ENCODE results near the gene PRMT5. TPM values are rescaled to one million over a fixed set of nuclear protein-coding genes. Genes with fewer than 3 reads are reported as not detected.

PRMT5 gene
- total RNA-seq, 3 donors from 2014 or later (not counting 1 experiment from before 2014, with no cell fraction given) = 16.3 to 22.4 (median 18.5) TPM

- Histone ChIP-seq H3K9me3 (ENCODE audit: control insufficient read depth, insufficient read depth, low read length) (no peaks in the 10 kb centered on the region), H3K27me3 (ENCODE audit: control insufficient read depth, insufficient read depth, low read length) (no peaks in the 10 kb centered on the region), H3K36me3 (ENCODE audit: control insufficient read depth, insufficient read depth, low read length) (no peaks in the 10 kb centered on the region), H3K27ac (ENCODE audit: low read length) (peak overlapping the region; percentile 72), H3K4me1 (ENCODE audit: control insufficient read depth, insufficient read depth, low read length) (peaks cover 34% of the 10 kb centered on the region), H3K4me3 (ENCODE audit: low read length) (peak overlapping the region; percentile 44)
- peak overlapping the region; percentile 91 for H3K4me3 Mint-ChIP-seq
- H3K36me3 Mint-ChIP-seq = no peaks in the 10 kb centered on the region
- intact Hi-C loops (cut with micrococcal nuclease) = loop anchor here (2.0 kb wide), 2 partner anchors 17 to 31 kb away; partner anchors contain the start of genes LRP10 and RBM23
- peak overlapping the region; percentile 74 to 85 for H3K27ac Mint-ChIP-seq
- peaks cover 36 to 59% of the 10 kb centered on the region in 2 donors for H3K4me1 Mint-ChIP-seq
- DNase-seq (peak in 1 of 2 donors; percentile 73), ATAC-seq (no peak)
- no peaks in the 10 kb centered on the region for H3K9me3 Mint-ChIP-seq
- 34% methylated on average over 11 of the region's 11 CpGs for WGBS (ENCODE audit: insufficient coverage)
- H3K27me3 Mint-ChIP-seq (ENCODE audit: low read depth in 2 of 2) = peaks cover 0 to 3% of the 10 kb centered on the region in 2 donors
- no peak for TF ChIP-seq CTCF (IDR thresholded peaks at IDR 0.05)
Observed at GRCh38 chr14:22887260-22887989, 41.8 kb downstream of the PRMT5 start.

- H3K9me3 ChIP-seq (ENCODE audit: control insufficient read depth, insufficient read depth, low read length) = no peaks in the 10 kb centered on the region
- Mint-ChIP-seq H3K27me3 (ENCODE audit: low read depth in 2 of 2) (peaks cover 0 to 3% of the 10 kb centered on the region in 2 donors), H3K9me3 (no peaks in the 10 kb centered on the region), H3K4me3 (peak overlapping the region; percentile 91), H3K36me3 (no peaks in the 10 kb centered on the region), H3K27ac (peak overlapping the region; percentile 74 to 85), H3K4me1 (peaks cover 40 to 64% of the 10 kb centered on the region in 2 donors)
- 1% methylated on average over 77 of the region's 77 CpGs for WGBS (ENCODE audit: insufficient coverage)
- DNase-seq (peak; percentile 63 to 84), ATAC-seq (peak; percentile 78 to 80 (median 79))
- intact Hi-C loops (cut with micrococcal nuclease) = loop anchor here (2.0 kb wide), 2 partner anchors 16 to 32 kb away; partner anchors contain the start of genes LRP10 and RBM23
- no peaks in the 10 kb centered on the region for H3K36me3 ChIP-seq (ENCODE audit: control insufficient read depth, insufficient read depth, low read length)
- H3K4me1 ChIP-seq (ENCODE audit: control insufficient read depth, insufficient read depth, low read length) = peaks cover 34% of the 10 kb centered on the region
- no peaks in the 10 kb centered on the region for H3K27me3 ChIP-seq (ENCODE audit: control insufficient read depth, insufficient read depth, low read length)
- peak overlapping the region; percentile 44 for H3K4me3 ChIP-seq (ENCODE audit: low read length)
- peak; percentile 21 for TF ChIP-seq CTCF (IDR thresholded peaks at IDR 0.05)
- H3K27ac ChIP-seq (ENCODE audit: low read length) = peak overlapping the region; percentile 72
Observed at GRCh38 chr14:22886500-22887259, 42.5 kb downstream of the PRMT5 start.

GRCh38 chr14:22885975-22886374, 43.2 kb downstream of the PRMT5 start:
- no peak overlapping the region for H3K27ac ChIP-seq (ENCODE audit: low read length)
- intact Hi-C loops (cut with micrococcal nuclease) = loop anchor here (2.0 kb wide), 2 partner anchors 15 to 33 kb away; partner anchors contain the start of genes LRP10 and RBM23
- peak; percentile 6 for TF ChIP-seq CTCF (IDR thresholded peaks at IDR 0.05)

More at GRCh38 chr14:22885975-22886374, 43.2 kb downstream of the PRMT5 start:
- Histone ChIP-seq H3K27me3 (ENCODE audit: control insufficient read depth, insufficient read depth, low read length) (no peaks in the 10 kb centered on the region), H3K4me1 (ENCODE audit: control insufficient read depth, insufficient read depth, low read length) (peaks cover 34% of the 10 kb centered on the region), H3K36me3 (ENCODE audit: control insufficient read depth, insufficient read depth, low read length) (no peaks in the 10 kb centered on the region), H3K4me3 (ENCODE audit: low read length) (no peak overlapping the region), H3K9me3 (ENCODE audit: control insufficient read depth, insufficient read depth, low read length) (no peaks in the 10 kb centered on the region)
- ATAC-seq (no peak), DNase-seq (no peak)
- Mint-ChIP-seq H3K4me1 (peaks cover 43 to 65% of the 10 kb centered on the region in 2 donors), H3K9me3 (no peaks in the 10 kb centered on the region), H3K36me3 (no peaks in the 10 kb centered on the region), H3K4me3 (peak overlapping the region; percentile 86), H3K27me3 (ENCODE audit: low read depth in 2 of 2) (peaks cover 0 to 3% of the 10 kb centered on the region in 2 donors), H3K27ac (peak overlapping the region; percentile 74 to 85)
- 97% methylated on average over 21 of the region's 21 CpGs for WGBS (ENCODE audit: insufficient coverage)
